Measurements from ENCODE around the gene TMEM151B.

DNA sequence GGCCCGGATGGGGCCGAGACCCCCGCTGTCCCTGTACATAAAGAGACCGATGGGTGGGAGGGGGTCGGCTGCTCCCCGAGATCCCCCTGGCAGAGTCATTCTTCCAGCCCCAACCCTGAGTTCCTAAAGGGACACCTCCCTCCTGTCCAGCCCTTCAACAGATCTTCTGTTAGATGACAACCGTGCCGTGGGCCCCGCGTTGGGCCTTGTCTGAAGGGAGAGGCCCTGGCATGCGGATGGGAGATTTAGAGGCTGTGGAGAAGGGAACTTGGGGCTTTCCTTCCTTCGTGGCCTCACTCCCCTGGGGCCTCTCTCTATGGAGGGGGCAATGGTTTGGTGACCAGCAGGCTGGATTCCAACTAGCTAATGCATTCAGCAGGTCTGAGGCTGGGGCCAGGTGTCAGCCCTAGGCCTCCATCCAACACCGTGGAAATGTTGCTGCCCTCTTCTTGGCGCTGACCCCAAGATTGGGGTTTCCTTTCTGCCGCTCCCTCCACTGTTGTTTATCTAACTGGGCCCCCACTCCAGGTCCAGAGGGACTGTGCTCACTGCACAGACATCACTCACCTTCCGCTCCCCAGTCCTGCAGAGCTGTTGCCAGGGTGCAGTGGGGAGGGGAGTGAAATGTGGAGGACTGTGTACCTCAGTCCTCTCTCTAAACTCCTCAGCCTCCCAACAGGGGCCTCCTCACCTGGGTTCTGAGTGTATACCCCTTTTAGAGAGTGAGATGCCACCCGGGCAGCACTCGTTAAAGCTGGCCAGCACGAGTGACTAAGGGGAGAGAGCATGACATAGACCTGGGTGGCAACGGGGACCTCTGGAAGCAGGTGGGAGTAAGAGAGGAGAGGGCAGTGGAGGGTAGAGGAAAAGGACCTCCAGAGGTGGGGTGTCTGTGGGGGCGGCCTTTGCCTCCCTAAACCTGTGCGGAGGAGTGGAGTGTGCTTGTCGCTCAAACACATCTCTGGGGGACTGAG lies 6.7 kb downstream of the TMEM151B start:
- TF ChIP-seq, protein P1, sequence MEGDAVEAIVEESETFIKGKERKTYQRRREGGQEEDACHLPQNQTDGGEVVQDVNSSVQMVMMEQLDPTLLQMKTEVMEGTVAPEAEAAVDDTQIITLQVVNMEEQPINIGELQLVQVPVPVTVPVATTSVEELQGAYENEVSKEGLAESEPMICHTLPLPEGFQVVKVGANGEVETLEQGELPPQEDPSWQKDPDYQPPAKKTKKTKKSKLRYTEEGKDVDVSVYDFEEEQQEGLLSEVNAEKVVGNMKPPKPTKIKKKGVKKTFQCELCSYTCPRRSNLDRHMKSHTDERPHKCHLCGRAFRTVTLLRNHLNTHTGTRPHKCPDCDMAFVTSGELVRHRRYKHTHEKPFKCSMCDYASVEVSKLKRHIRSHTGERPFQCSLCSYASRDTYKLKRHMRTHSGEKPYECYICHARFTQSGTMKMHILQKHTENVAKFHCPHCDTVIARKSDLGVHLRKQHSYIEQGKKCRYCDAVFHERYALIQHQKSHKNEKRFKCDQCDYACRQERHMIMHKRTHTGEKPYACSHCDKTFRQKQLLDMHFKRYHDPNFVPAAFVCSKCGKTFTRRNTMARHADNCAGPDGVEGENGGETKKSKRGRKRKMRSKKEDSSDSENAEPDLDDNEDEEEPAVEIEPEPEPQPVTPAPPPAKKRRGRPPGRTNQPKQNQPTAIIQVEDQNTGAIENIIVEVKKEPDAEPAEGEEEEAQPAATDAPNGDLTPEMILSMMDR (conservative IDR thresholded peaks at IDR 0.05), result no peak
- TF ChIP-seq ZFX (IDR thresholded peaks at IDR 0.05), result no peak
